Vagina (tissue), 2 donors: ENCODE measurements around the gene EEF2K. TPM values are rescaled to one million over a fixed set of nuclear protein-coding genes. Genes with fewer than 3 reads are reported as not detected.
A peak's percentile ranks its signal among the peaks of the same experiment; 100 is the strongest.

Experiments used
- DNase-seq, 2 donors: peaks; one replicate each; pipeline ENCODE4 v3.0.0-alpha.2; 2017; ENCODE audit errors: extremely low spot score in 2 of 2
- H3K27ac ChIP-seq: fragments of 200-600 bp; sonication (generic); one replicate; pipeline ENCODE4 v1.5.1; 2019
- H3K27me3 ChIP-seq: fragments of 200-600 bp; sonication (generic); one replicate; pipeline ENCODE4 v1.5.1; 2019
- H3K36me3 ChIP-seq, 2 donors: fragments of 200-600 bp; sonication (generic); one replicate each; pipeline ENCODE4 v1.5.1; 2017 to 2019
- H3K4me1 ChIP-seq: fragments of 200-600 bp; sonication (generic); one replicate; pipeline ENCODE4 v1.5.1; 2019
- H3K4me3 ChIP-seq, 2 donors: fragments of 200-600 bp; sonication (generic); 1 replicate in 1 of 2; 2 replicates in 1 of 2; pipeline ENCODE4 v1.5.1; 2016 to 2019
- H3K9me3 ChIP-seq: fragments of 200-600 bp; sonication (generic); one replicate; pipeline ENCODE4 v1.5.1; 2019
- CTCF ChIP-seq, 3 experiments: fragments of 450-650 bp in 2 of 3; fragments of 200-600 bp in 1 of 3; sonication (generic) in 1 of 3; IDR thresholded peaks; one replicate each; pipeline ENCODE4 v1.5.1; 2017 to 2019; ENCODE audit warnings: antibody characterized with exemption in 3 of 3, mild to moderate bottlenecking in 2 of 3, moderate library complexity in 2 of 3
- POLR2A ChIP-seq, 2 donors: fragments of 450-650 bp; IDR thresholded peaks; one replicate each; pipeline ENCODE4 v1.6.1; 2017; ENCODE audit warnings: antibody characterized with exemption in 2 of 2, mild to moderate bottlenecking in 2 of 2, moderate library complexity in 2 of 2
- POLR2AphosphoS5 ChIP-seq, 2 donors: sonication (generic); formaldehyde crosslinking; IDR thresholded peaks; one replicate each; pipeline ENCODE4 v1.9.0; 2017; ENCODE audit warnings: antibody characterized with exemption in 2 of 2, mild to moderate bottlenecking in 2 of 2, low read depth in 1 of 2; ENCODE audit not compliant: insufficient read depth in 1 of 2
- intact Hi-C: fragments of 100-400 bp; cut with DNase I; formaldehyde crosslinking; loops from one replicate; pipeline ENCODE4 v1.15.1; 2023
- total RNA-seq: library from RNA; depleted of rRNA; stranded (reverse); fragments of >200 nt; gene quantifications from one replicate; pipeline ENCODE4 v1.2.3, GENCODE V29; 2016

EEF2K gene
- total RNA-seq: 50.3 TPM

- intact Hi-C loops: loop anchor here (5.0 to 10.0 kb wide), 2 partner anchors 36 to 169 kb away; partner anchors contain the start of gene CDR2
- H3K36me3 ChIP-seq: no peaks in the 10 kb centered on the region
- no peaks in the 10 kb centered on the region for H3K9me3 ChIP-seq
- peaks cover 54% of the 10 kb centered on the region for H3K4me1 ChIP-seq
- H3K27me3 ChIP-seq: no peaks in the 10 kb centered on the region
- TF ChIP-seq CTCF (IDR thresholded peaks at IDR 0.05) (peak; percentile 23 to 90 (median 83)), POLR2AphosphoS5 (IDR thresholded peaks at IDR 0.05; ENCODE audit: insufficient read depth in 1 of 2, low read depth in 1 of 2) (peak; percentile 68 to 72), POLR2A (IDR thresholded peaks at IDR 0.05) (no peak)
- peak within 1 kb of the TSS; percentile 83 for H3K27ac ChIP-seq
- peak within 1 kb of the TSS; percentile 78 to 88 for H3K4me3 ChIP-seq
- DNase-seq: peak in 1 of 2 donors; percentile 96
These were observed at the start of gene EEF2K for GRCh38 chr16:22206013-22206841. EEF2K (plus strand) TSS chr16:22206278; CDS start chr16:22225730, 19,452 bp downstream.

GRCh38 chr16:22161401-22161800 lies 44.7 kb upstream of the EEF2K start:
- intact Hi-C loops: no loop called here
- Histone ChIP-seq H3K4me3 (no peak overlapping the region), H3K27ac (no peak overlapping the region), H3K27me3 (no peaks in the 10 kb centered on the region), H3K4me1 (peaks cover 9% of the 10 kb centered on the region), H3K9me3 (no peaks in the 10 kb centered on the region), H3K36me3 (no peaks in the 10 kb centered on the region)
- DNase-seq: no peak
- TF ChIP-seq POLR2A (IDR thresholded peaks at IDR 0.05) (no peak), POLR2AphosphoS5 (IDR thresholded peaks at IDR 0.05; ENCODE audit: insufficient read depth in 1 of 2, low read depth in 1 of 2) (no peak), CTCF (IDR thresholded peaks at IDR 0.05) (no peak)

- intact Hi-C loops: no loop called here
- no peaks in the 10 kb centered on the region for H3K27me3 ChIP-seq
These were observed 44.0 kb upstream of the EEF2K start, which contains the start of gene SDR42E2 for GRCh38 chr16:22161999-22162655. SDR42E2 (plus strand) TSS chr16:22162506; CDS start chr16:22165583, 3,077 bp downstream.

GRCh38 chr16:22162656-22163009 lies 43.4 kb upstream of the EEF2K start:
- TF ChIP-seq CTCF (IDR thresholded peaks at IDR 0.05) (no peak), POLR2A (IDR thresholded peaks at IDR 0.05) (no peak), POLR2AphosphoS5 (IDR thresholded peaks at IDR 0.05; ENCODE audit: insufficient read depth in 1 of 2, low read depth in 1 of 2) (no peak)
- Histone ChIP-seq H3K36me3 (no peaks in the 10 kb centered on the region), H3K27ac (no peak overlapping the region), H3K4me3 (no peak overlapping the region), H3K27me3 (no peaks in the 10 kb centered on the region), H3K9me3 (no peaks in the 10 kb centered on the region), H3K4me1 (peaks cover 9% of the 10 kb centered on the region)
- intact Hi-C loops: no loop called here
- DNase-seq: no peak

More at GRCh38 chr16:22161999-22162655, 44.0 kb upstream of the EEF2K start, which contains the start of gene SDR42E2:
- no peak within 1 kb of the TSS for H3K4me3 ChIP-seq
- no peak for TF ChIP-seq CTCF (IDR thresholded peaks at IDR 0.05)
- TF ChIP-seq POLR2AphosphoS5 (IDR thresholded peaks at IDR 0.05; ENCODE audit: insufficient read depth in 1 of 2, low read depth in 1 of 2): no peak
- no peak for TF ChIP-seq POLR2A (IDR thresholded peaks at IDR 0.05)
- DNase-seq: no peak
- peaks cover 9% of the 10 kb centered on the region for H3K4me1 ChIP-seq
- H3K27ac ChIP-seq: no peak within 1 kb of the TSS
- H3K36me3 ChIP-seq: no peaks in the 10 kb centered on the region
- H3K9me3 ChIP-seq: no peaks in the 10 kb centered on the region
